Stomach smooth muscle (tissue), 2 donors: ENCODE results near the gene TMEM212.

ENCODE experiments used
- H3K27ac ChIP-seq: one replicate; pipeline ENCODE4 v1.7.0; 2013; ENCODE audit warnings: mild to moderate bottlenecking, low read length, inconsistent platforms
- H3K27me3 ChIP-seq, 2 donors: one replicate each; pipeline ENCODE4 v1.7.0; 2013; ENCODE audit warnings: low read length in 2 of 2; ENCODE audit not compliant: insufficient read depth in 2 of 2, control insufficient read depth in 1 of 2
- H3K36me3 ChIP-seq, 2 donors: one replicate each; pipeline ENCODE4 v1.7.0; 2013; ENCODE audit warnings: low read length in 2 of 2; ENCODE audit not compliant: control insufficient read depth in 2 of 2, insufficient read depth in 2 of 2
- H3K4me1 ChIP-seq: one replicate; pipeline ENCODE4 v1.7.0; 2013; ENCODE audit warnings: low read length; ENCODE audit not compliant: control insufficient read depth, insufficient read depth
- H3K4me3 ChIP-seq, 2 donors: one replicate each; pipeline ENCODE4 v1.7.0; 2013; ENCODE audit warnings: low read length in 2 of 2
- H3K9ac ChIP-seq, 2 donors: one replicate each; pipeline ENCODE4 v1.7.0; 2013; ENCODE audit warnings: low read length in 2 of 2, mild to moderate bottlenecking in 1 of 2
- H3K9me3 ChIP-seq, 2 donors: one replicate each; pipeline ENCODE4 v1.7.0; 2013; ENCODE audit warnings: low read length in 2 of 2; ENCODE audit not compliant: control insufficient read depth in 2 of 2
- donor health status: healthy.
- donor health status: Pancreatic carcinoma.

The TMEM212 gene

DNA sequence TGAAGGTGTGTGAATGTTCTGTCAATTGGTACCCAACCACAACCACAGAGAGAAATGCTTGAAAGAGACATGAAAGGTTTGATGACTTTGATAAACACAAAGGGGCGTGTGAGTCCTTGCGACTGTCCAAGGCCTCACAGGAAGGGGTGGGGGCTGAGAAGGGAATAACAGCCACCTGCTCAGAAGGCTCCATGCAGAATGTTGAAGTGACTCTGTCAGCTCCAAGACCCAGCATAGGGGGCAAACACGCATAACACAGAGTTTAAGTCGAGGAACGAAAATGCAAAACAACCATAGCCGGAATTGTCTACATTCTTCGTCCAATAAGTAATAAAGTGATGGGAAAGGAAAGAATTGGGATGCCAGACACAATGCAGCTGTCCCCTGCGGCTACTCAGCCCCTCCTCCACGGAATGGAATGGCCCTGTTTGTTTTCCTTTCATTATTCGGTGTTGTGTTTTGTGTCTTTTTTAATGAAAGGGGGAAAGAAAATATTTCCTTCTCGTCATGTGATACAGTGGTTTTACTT is 19.9 kb downstream of the TMEM212 start:
- Histone ChIP-seq H3K27ac (no peak overlapping the region), H3K9ac (no peak overlapping the region), H3K36me3 (no peaks in the 10 kb centered on the region), H3K4me1 (peaks cover 2% of the 10 kb centered on the region), H3K4me3 (peak overlapping the region in 1 of 2 donors; percentile 30), H3K9me3 (no peaks in the 10 kb centered on the region), H3K27me3 (no peaks in the 10 kb centered on the region)

DNA sequence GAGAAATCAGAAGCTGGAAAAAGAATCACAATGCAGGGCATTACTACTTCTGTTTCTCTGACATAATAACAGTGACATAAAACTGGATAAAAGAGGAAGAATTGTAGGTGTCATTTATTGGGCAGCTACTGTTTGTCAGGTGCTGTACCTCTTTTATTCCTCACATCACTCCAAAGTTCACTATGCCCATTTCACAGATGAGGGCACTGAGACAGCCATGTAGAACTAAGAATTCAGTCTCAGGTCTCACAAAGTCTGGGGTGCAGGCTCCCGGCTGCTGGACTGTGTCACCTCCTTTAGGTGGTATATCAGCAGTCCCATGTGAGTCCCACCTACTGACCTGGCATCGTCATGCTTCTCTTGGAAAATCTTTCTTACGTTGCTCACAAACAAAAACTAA is 20.8 kb downstream of the TMEM212 start:
- no peaks in the 10 kb centered on the region for H3K36me3 ChIP-seq
- no peak overlapping the region for H3K4me3 ChIP-seq
- no peak overlapping the region for H3K9ac ChIP-seq
- H3K9me3 ChIP-seq, result no peaks in the 10 kb centered on the region
- no peaks in the 10 kb centered on the region for H3K27me3 ChIP-seq
- H3K4me1 ChIP-seq, result peaks cover 2% of the 10 kb centered on the region
- no peak overlapping the region for H3K27ac ChIP-seq

DNA sequence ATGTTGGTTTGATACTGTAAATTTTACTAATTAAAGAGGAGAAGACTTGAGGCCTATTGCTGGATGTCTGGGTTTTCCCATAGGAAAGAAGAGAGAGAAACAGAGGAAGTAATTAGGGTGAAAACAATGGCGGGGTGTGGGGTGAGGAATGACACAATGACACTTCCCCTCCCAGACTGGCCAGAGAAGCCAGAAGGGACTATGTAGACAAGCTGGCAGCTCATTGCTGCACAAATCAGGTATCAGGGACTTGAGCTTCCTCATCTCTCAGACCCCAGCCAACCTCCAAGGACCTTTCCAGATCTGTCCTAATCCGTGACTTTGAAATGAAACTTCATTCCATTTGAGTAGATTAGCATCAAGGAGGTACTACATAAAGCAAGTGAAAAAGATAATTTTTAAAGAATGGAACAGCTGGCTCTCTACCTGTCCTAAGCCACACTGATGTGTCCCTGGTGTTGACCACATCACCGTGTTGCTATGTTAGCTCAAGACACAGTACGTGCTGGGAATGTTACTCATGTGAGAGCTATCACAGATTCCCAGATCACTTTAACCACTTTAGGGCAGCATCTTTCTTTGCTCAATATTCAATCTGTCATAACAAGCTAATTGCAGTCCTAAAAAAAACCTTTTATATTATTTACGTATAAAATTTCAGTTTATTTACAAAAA is 22.2 kb downstream of the TMEM212 start:
- Histone ChIP-seq H3K9me3 (no peaks in the 10 kb centered on the region), H3K27ac (no peak overlapping the region), H3K9ac (no peak overlapping the region), H3K4me3 (no peak overlapping the region), H3K27me3 (no peaks in the 10 kb centered on the region), H3K36me3 (no peaks in the 10 kb centered on the region), H3K4me1 (peaks cover 2% of the 10 kb centered on the region)

DNA sequence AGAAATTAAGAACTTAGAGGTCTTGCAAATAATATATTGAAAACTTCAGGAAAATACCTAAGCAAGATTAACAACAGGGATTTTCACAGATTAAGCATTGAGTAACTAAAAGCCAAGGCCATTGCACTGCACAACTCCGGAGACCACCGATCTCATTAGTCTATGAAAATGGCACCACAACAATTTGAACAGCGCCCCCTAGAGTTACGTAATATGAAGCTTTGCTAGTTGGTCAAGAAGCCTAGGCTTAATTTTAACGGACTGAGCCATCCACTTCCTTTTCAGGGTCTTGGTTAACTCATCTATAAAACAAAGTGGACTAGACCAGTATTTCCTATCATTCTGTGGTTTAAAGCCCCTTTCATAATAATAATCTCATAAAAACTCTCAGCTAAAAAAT is 24.8 kb downstream of the TMEM212 start:
- Histone ChIP-seq H3K27ac (no peak overlapping the region), H3K9me3 (no peaks in the 10 kb centered on the region), H3K4me3 (no peak overlapping the region), H3K27me3 (no peaks in the 10 kb centered on the region), H3K36me3 (no peaks in the 10 kb centered on the region), H3K4me1 (no peaks in the 10 kb centered on the region), H3K9ac (no peak overlapping the region)

DNA sequence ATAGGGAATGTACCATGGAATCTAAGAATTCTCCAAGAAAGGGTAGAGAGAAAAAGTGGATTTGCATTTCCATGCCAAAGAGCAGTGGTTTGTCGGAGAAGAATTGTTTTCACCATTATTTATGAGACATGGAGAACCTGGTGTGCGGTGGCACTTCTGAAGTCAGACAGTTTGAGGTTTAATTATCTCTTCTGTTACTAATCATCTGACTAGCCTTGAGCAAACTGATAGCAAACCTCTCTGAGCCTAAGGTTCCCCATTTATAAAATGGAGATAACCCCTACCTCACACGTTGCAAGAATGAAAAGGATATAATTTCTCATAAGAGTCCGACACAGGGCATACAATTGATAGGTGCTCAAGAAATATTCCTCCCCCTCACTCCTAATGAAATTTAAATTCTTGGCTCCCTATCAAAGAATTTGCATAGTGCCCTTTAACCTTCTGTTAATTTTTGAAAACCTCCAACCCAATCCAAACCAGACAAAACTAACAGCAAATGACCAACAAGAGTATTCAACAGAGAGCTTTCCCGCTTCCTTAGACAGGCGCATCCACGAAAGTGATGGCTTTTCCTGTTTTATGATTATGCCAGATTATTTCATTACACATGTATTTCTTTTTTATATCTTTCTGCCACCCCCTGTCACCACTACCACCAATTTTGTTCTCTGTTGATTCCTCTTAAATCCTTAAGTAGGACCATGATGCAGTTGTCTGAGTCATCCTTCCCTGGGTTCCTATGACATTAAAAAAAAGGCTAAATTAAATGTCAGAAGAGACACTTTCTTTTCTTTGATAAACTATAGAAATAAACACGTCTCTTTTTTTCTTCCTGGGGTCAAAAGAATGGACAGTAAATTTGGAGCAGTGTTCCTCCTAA is 28.5 kb downstream of the TMEM212 start:
- H3K4me3 ChIP-seq, result no peak overlapping the region
- no peaks in the 10 kb centered on the region for H3K9me3 ChIP-seq
- H3K36me3 ChIP-seq, result no peaks in the 10 kb centered on the region
- H3K4me1 ChIP-seq, result peaks cover 13% of the 10 kb centered on the region
- H3K9ac ChIP-seq, result no peak overlapping the region
- H3K27me3 ChIP-seq, result no peaks in the 10 kb centered on the region
- no peak overlapping the region for H3K27ac ChIP-seq

DNA sequence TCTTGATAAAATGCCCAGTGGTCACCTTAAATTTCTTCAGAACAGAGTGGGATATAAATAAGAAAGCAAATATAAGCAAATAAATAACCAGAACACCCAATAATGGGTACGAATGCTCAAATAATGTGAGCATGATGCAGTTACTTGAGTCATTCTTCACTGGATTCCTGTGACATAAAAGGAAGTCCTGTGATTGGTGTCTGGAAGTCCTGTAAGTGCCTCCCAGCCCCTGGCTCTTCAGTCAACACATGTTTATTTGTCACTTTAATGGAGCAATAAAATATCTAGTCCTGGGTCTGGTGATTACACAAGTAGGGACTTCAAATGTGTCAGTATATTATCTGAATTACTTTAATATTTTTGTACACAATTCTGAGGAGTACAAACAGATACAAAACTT is 30.4 kb downstream of the TMEM212 start:
- Histone ChIP-seq H3K36me3 (no peaks in the 10 kb centered on the region), H3K9ac (no peak overlapping the region), H3K4me1 (peaks cover 13% of the 10 kb centered on the region), H3K27me3 (no peaks in the 10 kb centered on the region), H3K27ac (no peak overlapping the region), H3K4me3 (no peak overlapping the region), H3K9me3 (no peaks in the 10 kb centered on the region)

DNA sequence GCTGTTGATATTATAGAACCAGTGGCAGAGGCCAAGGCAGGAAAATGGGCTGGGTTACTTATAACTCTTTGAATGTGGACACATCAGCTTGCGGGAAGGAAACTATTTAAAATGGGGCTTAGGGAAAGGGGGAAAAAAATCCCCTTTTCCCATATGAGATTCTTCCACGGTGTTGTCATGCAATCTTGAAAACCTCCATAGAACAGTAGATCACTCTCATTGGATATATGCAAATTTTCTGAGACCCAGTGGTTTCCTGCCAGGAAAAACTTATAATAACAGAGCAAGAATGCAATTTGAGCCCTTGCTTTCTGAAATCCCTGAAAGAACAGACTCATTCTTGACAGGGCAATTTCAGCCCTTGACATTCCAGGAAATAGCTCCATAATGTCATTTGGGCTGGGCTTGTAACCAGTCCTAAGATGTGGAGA is 31.1 kb downstream of the TMEM212 start:
- Histone ChIP-seq H3K4me1 (peaks cover 13% of the 10 kb centered on the region), H3K9ac (no peak overlapping the region)

DNA sequence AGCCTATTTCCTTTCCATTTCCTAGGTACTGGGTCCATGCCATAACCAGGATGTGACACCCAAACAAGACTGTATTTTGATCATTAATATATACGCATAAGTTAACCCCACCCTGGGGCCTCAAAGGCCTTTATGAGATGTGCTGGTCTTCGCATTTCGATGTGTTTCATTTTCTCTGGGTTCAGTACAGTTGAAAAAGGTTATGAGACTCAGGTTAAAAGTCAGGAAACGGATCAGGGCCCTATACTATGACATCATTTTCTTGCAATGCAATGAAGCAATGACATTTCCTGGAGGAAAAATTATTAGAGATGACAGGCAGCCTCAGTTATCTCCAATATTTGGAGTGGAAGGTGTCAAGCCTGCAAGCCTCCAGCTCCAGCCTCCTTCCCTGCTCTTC is 31.7 kb downstream of the TMEM212 start:
- no peak overlapping the region for H3K9ac ChIP-seq
- H3K27ac ChIP-seq, result peak overlapping the region; percentile 24
- H3K27me3 ChIP-seq, result no peaks in the 10 kb centered on the region
- H3K4me3 ChIP-seq, result no peak overlapping the region
- no peaks in the 10 kb centered on the region for H3K9me3 ChIP-seq
- peaks cover 13% of the 10 kb centered on the region for H3K4me1 ChIP-seq
- H3K36me3 ChIP-seq, result no peaks in the 10 kb centered on the region

More for the DNA sequence above, 31.1 kb downstream of the TMEM212 start:
- no peaks in the 10 kb centered on the region for H3K27me3 ChIP-seq
- H3K27ac ChIP-seq, result peak overlapping the region; percentile 24
- no peaks in the 10 kb centered on the region for H3K9me3 ChIP-seq
- H3K4me3 ChIP-seq, result no peak overlapping the region
- H3K36me3 ChIP-seq, result no peaks in the 10 kb centered on the region

DNA sequence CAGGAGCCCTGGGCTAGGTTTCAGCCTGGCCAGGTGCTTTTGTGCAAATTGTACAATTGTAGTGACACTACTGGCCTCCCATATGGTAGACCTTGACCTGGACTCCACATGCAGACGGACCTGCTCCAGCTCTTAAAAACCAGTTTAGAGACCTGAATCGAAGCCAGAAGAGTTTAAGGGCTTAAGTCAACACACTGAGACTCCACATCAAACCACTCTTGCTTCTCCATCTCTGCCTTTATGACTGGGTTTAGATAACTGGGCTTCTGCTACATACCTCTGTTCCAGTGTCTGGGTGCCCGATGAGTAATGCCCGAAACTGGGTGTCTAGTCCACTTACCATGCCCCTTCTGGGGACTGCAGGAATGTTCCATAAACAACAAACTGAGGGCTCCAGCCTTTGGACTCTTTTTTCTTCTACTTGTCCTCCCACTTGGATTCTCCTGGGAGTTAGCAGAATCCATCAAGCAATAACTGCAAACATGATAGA is 32.8 kb downstream of the TMEM212 start:
- Histone ChIP-seq H3K9ac (no peak overlapping the region), H3K9me3 (no peaks in the 10 kb centered on the region), H3K27ac (no peak overlapping the region), H3K36me3 (no peaks in the 10 kb centered on the region), H3K4me3 (no peak overlapping the region), H3K27me3 (no peaks in the 10 kb centered on the region), H3K4me1 (peaks cover 13% of the 10 kb centered on the region)

DNA sequence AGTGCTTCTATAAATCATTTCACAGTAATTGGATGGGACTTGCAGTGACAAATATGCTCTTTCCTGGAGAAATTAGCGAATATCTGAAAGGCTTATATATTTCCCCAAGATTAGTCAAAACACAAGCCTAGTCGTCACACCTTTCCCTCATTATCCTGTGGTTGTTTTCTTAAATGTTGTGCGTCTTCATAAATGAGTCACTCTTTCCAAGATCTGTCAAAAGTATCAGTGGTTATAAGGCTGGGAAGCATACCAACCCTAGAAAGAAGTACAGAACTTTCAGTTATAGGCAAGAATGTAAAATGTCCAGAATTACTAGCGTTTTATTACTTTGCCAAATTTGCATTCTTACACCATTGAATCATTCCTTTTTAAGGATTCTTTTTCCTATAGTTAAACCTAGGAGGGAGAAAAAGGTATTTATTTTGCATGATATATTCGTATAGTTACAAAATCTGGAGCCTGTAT is 33.6 kb downstream of the TMEM212 start:
- Histone ChIP-seq H3K9me3 (no peaks in the 10 kb centered on the region), H3K27me3 (no peaks in the 10 kb centered on the region), H3K9ac (no peak overlapping the region), H3K4me3 (no peak overlapping the region), H3K4me1 (peaks cover 13% of the 10 kb centered on the region), H3K36me3 (no peaks in the 10 kb centered on the region), H3K27ac (no peak overlapping the region)
